Fibroblast of lung (primary cell): ENCODE data around the gene ADNP. TPM values are rescaled to one million over a fixed set of nuclear protein-coding genes. Genes with fewer than 3 reads are reported as not detected.

Source experiments
- DNase-seq, 2 donors: peaks; one replicate each; pipeline versions ENCODE4 v3.0.0 to v3.0.0-alpha.2; 2010; ENCODE audit warnings: low read depth in 2 of 2
- H2AFZ ChIP-seq: 2 replicates; pipeline ENCODE4 v1.5.1; 2012; ENCODE audit warnings: low read length, control low read depth, inconsistent platforms
- H3K27ac ChIP-seq: 2 replicates; pipeline ENCODE4 v1.5.1; 2011; ENCODE audit warnings: low read length, control low read depth; ENCODE audit not compliant: insufficient read depth
- H3K27me3 ChIP-seq: 2 replicates; pipeline ENCODE4 v1.5.1; 2011; ENCODE audit warnings: mild to moderate bottlenecking, low read length; ENCODE audit not compliant: control insufficient read depth, insufficient read depth
- H3K36me3 ChIP-seq: 2 replicates; pipeline ENCODE4 v1.5.1; 2011; ENCODE audit warnings: low read length; ENCODE audit not compliant: control insufficient read depth, insufficient read depth
- H3K4me1 ChIP-seq: 2 replicates; pipeline ENCODE4 v1.5.1; 2011; ENCODE audit warnings: low read length; ENCODE audit not compliant: control insufficient read depth, insufficient read depth; ENCODE audit errors: extremely low read depth
- H3K4me2 ChIP-seq: 2 replicates; pipeline ENCODE4 v1.5.1; 2011; ENCODE audit warnings: low read length, control low read depth; ENCODE audit not compliant: insufficient read depth; ENCODE audit errors: extremely low read depth
- H3K4me3 ChIP-seq, 4 experiments: fragments of 200-600 bp in 1 of 4; sonication (generic) in 1 of 4; replicated peaks in 1 of 4; 2 replicates each; pipeline ENCODE4 v1.5.1; 2011 to 2016; ENCODE audit warnings: low read length in 4 of 4, low read depth in 3 of 4, mild to moderate bottlenecking in 3 of 4, control low read depth in 2 of 4, inconsistent platforms in 1 of 4, mixed read lengths in 1 of 4; ENCODE audit not compliant: insufficient read depth in 1 of 4; ENCODE audit errors: control extremely low read depth in 1 of 4
- H3K79me2 ChIP-seq: 2 replicates; pipeline ENCODE4 v1.5.1; 2012; ENCODE audit warnings: mild to moderate bottlenecking, low read length, inconsistent platforms; ENCODE audit not compliant: control insufficient read depth, insufficient read depth
- H3K9ac ChIP-seq: 2 replicates; pipeline ENCODE4 v1.5.1; 2011; ENCODE audit warnings: mild to moderate bottlenecking, low read length, control low read depth; ENCODE audit not compliant: insufficient read depth
- H3K9me3 ChIP-seq: 2 replicates; pipeline ENCODE4 v1.5.1; 2012; ENCODE audit warnings: low read depth, low read length; ENCODE audit not compliant: control insufficient read depth, insufficient read depth
- H4K20me1 ChIP-seq: 2 replicates; pipeline ENCODE4 v1.5.1; 2011; ENCODE audit warnings: low read length; ENCODE audit not compliant: control insufficient read depth, insufficient read depth; ENCODE audit errors: extremely low read depth
- EZH2 ChIP-seq: IDR thresholded peaks from 2 replicates; pipeline ENCODE4 v1.5.1; 2012; ENCODE audit warnings: low read length, control low read depth, mild to moderate bottlenecking; ENCODE audit errors: missing control alignments
- polyA plus RNA-seq, 2 donors: library from polyadenylated mRNA; depleted of rRNA in 1 of 2; stranded (reverse) in 1 of 2; unstranded in 1 of 2; fragments of >200 nt; gene quantifications; 2 replicates each; pipeline ENCODE4 v1.2.1, GENCODE V29; 2011 to 2012; ENCODE audit warnings: missing spikeins in 1 of 2
- total RNA-seq: library from RNA; depleted of rRNA; stranded (reverse); fragments of >200 nt; gene quantifications from 2 replicates; pipeline ENCODE4 v1.2.1, GENCODE V29; 2014
- TF ChIP-seq, protein P1 (sequence below), 2 donors: IDR thresholded peaks in 1 of 2; conservative IDR thresholded peaks in 1 of 2; 1 replicate in 1 of 2; 2 replicates in 1 of 2; pipeline ENCODE4 v1.5.1; 2011 to 2012; ENCODE audit warnings: low read length in 2 of 2, control low read depth in 1 of 2, inconsistent platforms in 1 of 2, low read depth in 1 of 2, mild to moderate bottlenecking in 1 of 2

ADNP gene
- total and polyA plus RNA-seq, 2 donors (not counting 1 experiment from before 2014, with no cell fraction given), result 25.7 to 40.0 TPM

DNA sequence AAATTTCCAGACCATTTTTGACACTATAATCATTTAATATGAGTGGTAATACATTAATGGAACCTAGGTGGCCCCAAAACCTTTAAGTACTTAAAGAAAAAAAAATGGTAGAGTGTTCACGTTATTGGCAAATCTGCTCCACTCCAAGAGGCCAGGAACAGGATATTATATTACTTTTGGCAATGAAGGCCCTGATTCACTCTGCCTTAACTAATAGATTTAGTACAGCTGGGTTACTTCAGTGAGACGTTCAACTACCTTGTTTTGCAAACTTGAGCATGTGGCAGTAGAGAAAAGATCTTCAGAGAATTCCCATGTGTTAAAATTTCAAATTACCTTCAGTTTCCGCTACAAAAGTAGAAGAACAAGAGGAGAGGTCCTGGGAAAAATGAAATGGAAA, 12.8 kb downstream of the ADNP start:
- Histone ChIP-seq H3K9ac (no peak overlapping the region), H2AFZ (no peak overlapping the region), H3K36me3 (no peaks in the 10 kb centered on the region), H3K27me3 (no peaks in the 10 kb centered on the region), H3K79me2 (peaks cover 98% of the 10 kb centered on the region), H3K4me1 (peaks cover 33% of the 10 kb centered on the region), H3K4me2 (no peak overlapping the region), H3K4me3 (no peak overlapping the region), H3K9me3 (no peaks in the 10 kb centered on the region), H3K27ac (no peak overlapping the region), H4K20me1 (peaks cover 15% of the 10 kb centered on the region)
- TF ChIP-seq, protein P1, sequence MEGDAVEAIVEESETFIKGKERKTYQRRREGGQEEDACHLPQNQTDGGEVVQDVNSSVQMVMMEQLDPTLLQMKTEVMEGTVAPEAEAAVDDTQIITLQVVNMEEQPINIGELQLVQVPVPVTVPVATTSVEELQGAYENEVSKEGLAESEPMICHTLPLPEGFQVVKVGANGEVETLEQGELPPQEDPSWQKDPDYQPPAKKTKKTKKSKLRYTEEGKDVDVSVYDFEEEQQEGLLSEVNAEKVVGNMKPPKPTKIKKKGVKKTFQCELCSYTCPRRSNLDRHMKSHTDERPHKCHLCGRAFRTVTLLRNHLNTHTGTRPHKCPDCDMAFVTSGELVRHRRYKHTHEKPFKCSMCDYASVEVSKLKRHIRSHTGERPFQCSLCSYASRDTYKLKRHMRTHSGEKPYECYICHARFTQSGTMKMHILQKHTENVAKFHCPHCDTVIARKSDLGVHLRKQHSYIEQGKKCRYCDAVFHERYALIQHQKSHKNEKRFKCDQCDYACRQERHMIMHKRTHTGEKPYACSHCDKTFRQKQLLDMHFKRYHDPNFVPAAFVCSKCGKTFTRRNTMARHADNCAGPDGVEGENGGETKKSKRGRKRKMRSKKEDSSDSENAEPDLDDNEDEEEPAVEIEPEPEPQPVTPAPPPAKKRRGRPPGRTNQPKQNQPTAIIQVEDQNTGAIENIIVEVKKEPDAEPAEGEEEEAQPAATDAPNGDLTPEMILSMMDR (conservative IDR thresholded peaks at IDR 0.05 in 1 of 2, IDR thresholded peaks at IDR 0.05 in 1 of 2; ENCODE audit: low read depth in 1 of 2, low read length in 2 of 2), result no peak
- TF ChIP-seq EZH2, result no peak
- peak; percentile 56 to 83 for DNase-seq

DNA sequence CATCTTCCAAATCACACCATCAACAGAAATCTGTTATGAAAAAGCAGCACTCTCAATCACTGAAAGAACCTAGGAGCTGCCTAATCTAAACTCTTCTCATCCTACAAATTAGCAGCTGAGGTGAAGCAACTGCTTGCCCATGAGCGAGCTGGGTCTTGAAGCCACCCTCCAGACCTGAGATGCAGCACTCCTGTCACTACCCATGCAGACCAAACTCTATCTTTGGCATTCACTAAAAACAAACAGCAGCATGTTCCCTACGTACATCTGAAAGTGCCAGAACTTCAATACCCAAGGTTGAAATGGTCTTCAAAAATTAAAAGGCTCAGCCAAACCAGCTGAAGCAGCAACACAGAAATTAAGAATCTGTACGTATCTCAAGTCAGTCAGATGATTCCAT, 14.3 kb downstream of the ADNP start:
- peaks cover 15% of the 10 kb centered on the region for H4K20me1 ChIP-seq
- no peak overlapping the region for H2AFZ ChIP-seq
- H3K36me3 ChIP-seq, result no peaks in the 10 kb centered on the region
- H3K9ac ChIP-seq, result no peak overlapping the region
- peak overlapping the region; percentile 5 for H3K4me2 ChIP-seq
- no peaks in the 10 kb centered on the region for H3K9me3 ChIP-seq
- TF ChIP-seq, protein P1 (conservative IDR thresholded peaks at IDR 0.05 in 1 of 2, IDR thresholded peaks at IDR 0.05 in 1 of 2; ENCODE audit: low read depth in 1 of 2, low read length in 2 of 2), result no peak
- no peak for TF ChIP-seq EZH2
- no peaks in the 10 kb centered on the region for H3K27me3 ChIP-seq
- no peak for DNase-seq
- H3K4me3 ChIP-seq, result no peak overlapping the region
- H3K27ac ChIP-seq, result peak overlapping the region; percentile 35
- peaks cover 30% of the 10 kb centered on the region for H3K4me1 ChIP-seq
- H3K79me2 ChIP-seq, result peaks cover 97% of the 10 kb centered on the region

DNA sequence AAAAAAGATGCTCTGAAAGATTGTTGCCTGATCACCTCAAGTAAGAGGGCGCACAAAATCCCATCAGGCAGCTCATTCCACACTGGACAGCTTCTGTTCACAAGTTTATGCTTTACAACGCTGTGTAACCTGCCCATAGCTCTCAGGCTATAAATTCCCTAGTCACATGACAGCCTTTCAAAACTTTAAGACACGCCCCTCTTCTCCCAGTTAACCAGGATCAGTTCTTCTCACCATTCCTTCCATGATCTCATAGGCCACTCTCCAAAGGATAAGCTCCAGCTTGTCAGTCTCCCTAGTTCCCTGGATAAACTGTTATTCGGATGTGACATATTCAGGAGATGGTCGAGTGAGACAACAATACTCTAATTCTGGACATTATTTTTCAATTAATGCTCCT, 15.0 kb downstream of the ADNP start:
- no peaks in the 10 kb centered on the region for H3K27me3 ChIP-seq
- H3K4me2 ChIP-seq, result no peak overlapping the region
- H3K9me3 ChIP-seq, result no peaks in the 10 kb centered on the region
- H2AFZ ChIP-seq, result no peak overlapping the region
- TF ChIP-seq, protein P1 (conservative IDR thresholded peaks at IDR 0.05 in 1 of 2, IDR thresholded peaks at IDR 0.05 in 1 of 2; ENCODE audit: low read depth in 1 of 2, low read length in 2 of 2), result no peak
- TF ChIP-seq EZH2, result no peak
- DNase-seq, result peak; percentile 51 to 55
- H3K4me1 ChIP-seq, result peaks cover 33% of the 10 kb centered on the region
- H3K36me3 ChIP-seq, result no peaks in the 10 kb centered on the region
- no peak overlapping the region for H3K9ac ChIP-seq
- peaks cover 15% of the 10 kb centered on the region for H4K20me1 ChIP-seq
- H3K27ac ChIP-seq, result peak overlapping the region; percentile 5
- peaks cover 96% of the 10 kb centered on the region for H3K79me2 ChIP-seq
- no peak overlapping the region for H3K4me3 ChIP-seq
